Right cardiac atrium (tissue), 5 donors: ENCODE data around the gene CRBN. TPM values are rescaled to one million over a fixed set of nuclear protein-coding genes. Genes with fewer than 3 reads are reported as not detected.

Source experiments
- ATAC-seq, 2 donors: fragments of 200-7000 bp; cut with Tn5 transposase; one replicate each; pipeline versions ENCODE4 v1.8.0 to v1.9.1; 2020; ENCODE audit warnings: moderate library complexity in 2 of 2, mild to moderate bottlenecking in 1 of 2
- DNase-seq, 3 donors: peaks; one replicate each; pipeline ENCODE4 v3.0.0-alpha.2; 2020
- H3K27ac ChIP-seq: one replicate; pipeline ENCODE4 v1.5.1; 2013; ENCODE audit warnings: mild to moderate bottlenecking, low read length, control low read depth, moderate library complexity
- H3K27me3 ChIP-seq: one replicate; pipeline ENCODE4 v1.6.1; 2013; ENCODE audit not compliant: control insufficient read depth, insufficient read depth
- H3K4me1 ChIP-seq: one replicate; pipeline ENCODE4 v1.6.1; 2013; ENCODE audit warnings: low read length; ENCODE audit not compliant: control insufficient read depth, insufficient read depth
- H3K4me3 ChIP-seq: one replicate; pipeline ENCODE4 v1.5.1; 2013; ENCODE audit warnings: low read length, control low read depth
- H3K9me3 ChIP-seq: one replicate; pipeline ENCODE4 v1.6.1; 2013; ENCODE audit warnings: low read length; ENCODE audit not compliant: control insufficient read depth
- WGBS: extraction: QIAGEN DNeasy Blood & Tissue Kit; methylation state at CpG from one replicate; pipeline ENCODE4 v1.1.7; 2013; 5-methylcytosine and 5-hydroxymethylcytosine counted together
- intact Hi-C, 4 donors: fragments of 100-400 bp; cut with DNase I; formaldehyde crosslinking; loops; one replicate each; pipeline versions ENCODE4 v1.11.0 to v1.14.0; 2022 to 2023
- polyA plus RNA-seq: library from polyadenylated mRNA; stranded (reverse); fragments of 200-250 nt; gene quantifications from one replicate; pipeline ENCODE4 v1.2.3, GENCODE V29; 2013
- total RNA-seq, 4 donors: library from RNA; stranded (reverse); fragmentation: NEBNext Ultra II Directional; extraction: Animal tissue kit (Norgen Biotek cat#: 25700); gene quantifications; one replicate each; pipeline ENCODE4 v1.2.1, GENCODE V29; 2021
- donor health status: healthy with polysubstance abuse.
- donor health status: DM: no; HTN: yes; CAD: no.
- donor health status: DM: no; HTN: no; CAD: no.
- donor health status: DM: no; HTN: yes; CAD: no; lungs with severe emphysema.
- donor health status: DM: yes; HTN: yes; CAD: no.

The CRBN gene
- total and polyA plus RNA-seq, 5 donors = 24.5 to 56.8 (median 41.9) TPM

GRCh38 chr3:3196148-3196861 is 16.8 kb upstream of the CRBN start:
- Histone ChIP-seq H3K27ac (no peak overlapping the region), H3K4me3 (no peak overlapping the region), H3K9me3 (no peaks in the 10 kb centered on the region), H3K27me3 (peaks cover 3% of the 10 kb centered on the region), H3K4me1 (no peaks in the 10 kb centered on the region)
- ATAC-seq = no peak
- intact Hi-C loops = no loop called here
- DNase-seq = no peak
- 48% methylated on average over 6 of the region's 6 CpGs for WGBS

GRCh38 chr3:3194861-3195260 is 15.4 kb upstream of the CRBN start:
- Histone ChIP-seq H3K27me3 (peaks cover 3% of the 10 kb centered on the region), H3K9me3 (no peaks in the 10 kb centered on the region), H3K27ac (no peak overlapping the region), H3K4me3 (no peak overlapping the region), H3K4me1 (no peaks in the 10 kb centered on the region)
- no peak for ATAC-seq
- no peak for DNase-seq
- intact Hi-C loops = no loop called here

GRCh38 chr3:3192286-3192675 is 12.8 kb upstream of the CRBN start:
- Histone ChIP-seq H3K9me3 (no peaks in the 10 kb centered on the region), H3K27me3 (no peaks in the 10 kb centered on the region), H3K4me1 (no peaks in the 10 kb centered on the region), H3K27ac (no peak overlapping the region), H3K4me3 (no peak overlapping the region)
- ATAC-seq (no peak), DNase-seq (no peak)
- intact Hi-C loops = no loop called here
- WGBS = 26% methylated on average over 2 of the region's 2 CpGs

- Histone ChIP-seq H3K9me3 (no peaks in the 10 kb centered on the region), H3K27me3 (no peaks in the 10 kb centered on the region), H3K4me3 (no peak overlapping the region), H3K27ac (no peak overlapping the region), H3K4me1 (no peaks in the 10 kb centered on the region)
- DNase-seq (no peak), ATAC-seq (peak; percentile 47 to 78)
- WGBS = 28% methylated on average over 4 of the region's 4 CpGs
- intact Hi-C loops = no loop called here
Observed at GRCh38 chr3:3191675-3192285, 12.3 kb upstream of the CRBN start.

GRCh38 chr3:3189961-3190360 is 10.5 kb upstream of the CRBN start:
- Histone ChIP-seq H3K4me1 (no peaks in the 10 kb centered on the region), H3K4me3 (no peak overlapping the region), H3K27ac (no peak overlapping the region), H3K27me3 (no peaks in the 10 kb centered on the region), H3K9me3 (no peaks in the 10 kb centered on the region)
- no peak for ATAC-seq
- WGBS = 72% methylated on average over 1 of the region's 1 CpG
- intact Hi-C loops = no loop called here
- DNase-seq = no peak

GRCh38 chr3:3189102-3189727 is 9.7 kb upstream of the CRBN start:
- Histone ChIP-seq H3K27me3 (no peaks in the 10 kb centered on the region), H3K4me3 (no peak overlapping the region), H3K27ac (no peak overlapping the region), H3K4me1 (no peaks in the 10 kb centered on the region), H3K9me3 (no peaks in the 10 kb centered on the region)
- intact Hi-C loops = no loop called here
- ATAC-seq = peak; percentile 74 to 85
- WGBS = 25% methylated on average over 1 of the region's 1 CpG
- DNase-seq = peak in 2 of 3 donors; percentile 41 to 54

GRCh38 chr3:3184876-3185275 is 5.4 kb upstream of the CRBN start:
- Histone ChIP-seq H3K27ac (no peak overlapping the region), H3K4me1 (no peaks in the 10 kb centered on the region), H3K4me3 (no peak overlapping the region), H3K9me3 (no peaks in the 10 kb centered on the region), H3K27me3 (no peaks in the 10 kb centered on the region)
- ATAC-seq (no peak), DNase-seq (no peak)
- WGBS = 56% methylated on average over 2 of the region's 2 CpGs
- intact Hi-C loops = no loop called here

- Histone ChIP-seq H3K27ac (no peak overlapping the region), H3K27me3 (no peaks in the 10 kb centered on the region), H3K9me3 (no peaks in the 10 kb centered on the region), H3K4me1 (peaks cover 5% of the 10 kb centered on the region), H3K4me3 (no peak overlapping the region)
- no peak for DNase-seq
- WGBS = 73% methylated on average over 9 of the region's 9 CpGs
- no peak for ATAC-seq
- intact Hi-C loops = no loop called here
Observed at GRCh38 chr3:3180456-3180855, 965 bp upstream of the CRBN start.

GRCh38 chr3:3178498-3179328 is 778 bp downstream of the CRBN start:
- intact Hi-C loops = no loop called here
- ATAC-seq = no peak
- Histone ChIP-seq H3K27ac (no peak overlapping the region), H3K27me3 (no peaks in the 10 kb centered on the region), H3K9me3 (no peaks in the 10 kb centered on the region), H3K4me1 (peaks cover 5% of the 10 kb centered on the region), H3K4me3 (peak overlapping the region; percentile 66)
- 20% methylated on average over 16 of the region's 16 CpGs for WGBS
- DNase-seq = no peak

GRCh38 chr3:3177861-3178497 is 1.5 kb downstream of the CRBN start:
- Histone ChIP-seq H3K9me3 (no peaks in the 10 kb centered on the region), H3K4me1 (peaks cover 5% of the 10 kb centered on the region), H3K27ac (no peak overlapping the region), H3K27me3 (no peaks in the 10 kb centered on the region), H3K4me3 (peak overlapping the region; percentile 66)
- ATAC-seq (no peak), DNase-seq (no peak)
- WGBS = 42% methylated on average over 10 of the region's 10 CpGs
- intact Hi-C loops = no loop called here
